WERI-Rb-1 (cell line): ENCODE measurements around the gene B4GALT2.

Experiments used
- DNase-seq: peaks from one replicate; pipeline ENCODE4 v3.0.0-alpha.2; 2020
- H3K27ac ChIP-seq: fragments of 250-450 bp; sonication (Bioruptor Pico); 2 replicates; pipeline ENCODE4 v1.5.1; 2020; ENCODE audit warnings: mild to moderate bottlenecking, moderate library complexity
- H3K27me3 ChIP-seq: fragments of 250-450 bp; sonication (Bioruptor Pico); 2 replicates; pipeline ENCODE4 v1.5.1; 2021; ENCODE audit warnings: mild to moderate bottlenecking, low read depth, moderate library complexity; ENCODE audit not compliant: insufficient read depth, severe bottlenecking
- H3K36me3 ChIP-seq: fragments of 250-450 bp; sonication (Bioruptor Pico); 2 replicates; pipeline ENCODE4 v1.5.1; 2020; ENCODE audit warnings: mild to moderate bottlenecking, moderate library complexity
- H3K4me3 ChIP-seq: 2 replicates; pipeline ENCODE4 v1.5.1; 2011; ENCODE audit warnings: low read depth, mild to moderate bottlenecking, control low read depth, low read length
- H3K9me3 ChIP-seq: fragments of 250-450 bp; sonication (Bioruptor Pico); 2 replicates; pipeline ENCODE4 v1.5.1; 2021; ENCODE audit warnings: mild to moderate bottlenecking, moderate library complexity; ENCODE audit not compliant: severe bottlenecking
- CTCF ChIP-seq: IDR thresholded peaks from 2 replicates; pipeline ENCODE4 v1.5.1; 2011; ENCODE audit warnings: low read depth, mild to moderate bottlenecking, control low read depth, inconsistent platforms, low read length

Gene B4GALT2

GRCh38 chr1:43991476-43992231 lies 12.6 kb downstream of the B4GALT2 start, which contains the start of gene CCDC24:
CCDC24 (plus strand) TSS chr1:43991599; CDS start chr1:43991879, 280 bp downstream.
- Histone ChIP-seq H3K9me3 (no peaks in the 10 kb centered on the region), H3K27ac (peak within 1 kb of the TSS; percentile 60), H3K4me3 (peak within 1 kb of the TSS; percentile 69), H3K36me3 (peaks cover 9% of the 10 kb centered on the region; the same call in 1 of the 2 replicates), H3K27me3 (no peaks in the 10 kb centered on the region)
- 0 out of 2 replicates have a peak, but pooled peaks have one; percentile 4 for TF ChIP-seq CTCF
- peak; percentile 84 for DNase-seq

DNA sequence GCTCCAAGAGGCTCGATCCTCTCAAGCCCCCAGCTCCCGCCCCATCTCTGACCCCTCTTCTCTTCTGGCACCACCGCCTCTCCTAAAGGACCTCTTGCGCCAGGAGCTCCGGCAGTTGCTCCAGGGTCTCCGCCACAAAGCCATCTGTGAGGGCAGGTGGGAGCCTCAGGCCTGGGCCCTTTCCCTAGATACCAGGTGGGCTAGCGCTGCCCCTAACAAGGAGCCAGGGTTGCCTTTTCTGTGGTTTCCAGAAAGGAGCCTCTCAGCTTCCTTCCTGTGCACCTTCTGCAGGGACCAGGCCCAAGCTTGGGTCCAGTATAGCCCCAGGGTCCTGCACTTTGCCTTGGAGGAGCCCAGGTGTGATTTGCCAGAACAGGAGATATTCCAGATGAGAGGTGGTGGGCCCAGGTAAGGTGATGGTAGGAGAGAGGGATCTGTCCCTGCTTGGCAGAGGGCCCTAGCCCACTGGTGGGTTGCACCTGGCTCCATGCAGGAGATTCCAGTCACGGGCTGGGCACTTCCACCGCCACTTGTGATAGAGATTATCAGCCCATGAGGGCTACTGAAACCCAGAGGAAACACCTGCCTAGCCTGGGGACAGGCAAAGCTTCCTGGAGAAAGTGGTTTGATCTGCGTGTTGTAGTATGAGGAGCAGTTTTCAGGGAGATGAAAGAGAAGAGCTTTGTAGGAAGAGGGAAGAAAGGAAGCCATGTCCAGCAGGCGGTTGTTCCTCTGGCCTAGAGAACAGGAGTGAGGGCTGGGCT lies 13.4 kb downstream of the B4GALT2 start:
- peak overlapping the region; percentile 60 for H3K27ac ChIP-seq
- H3K9me3 ChIP-seq: no peaks in the 10 kb centered on the region
- no peaks in the 10 kb centered on the region for H3K27me3 ChIP-seq
- peaks cover 4% of the 10 kb centered on the region; the same call in 1 of the 2 replicates for H3K36me3 ChIP-seq
- DNase-seq: no peak
- TF ChIP-seq CTCF: no peak
- peak overlapping the region; percentile 69 for H3K4me3 ChIP-seq

DNA sequence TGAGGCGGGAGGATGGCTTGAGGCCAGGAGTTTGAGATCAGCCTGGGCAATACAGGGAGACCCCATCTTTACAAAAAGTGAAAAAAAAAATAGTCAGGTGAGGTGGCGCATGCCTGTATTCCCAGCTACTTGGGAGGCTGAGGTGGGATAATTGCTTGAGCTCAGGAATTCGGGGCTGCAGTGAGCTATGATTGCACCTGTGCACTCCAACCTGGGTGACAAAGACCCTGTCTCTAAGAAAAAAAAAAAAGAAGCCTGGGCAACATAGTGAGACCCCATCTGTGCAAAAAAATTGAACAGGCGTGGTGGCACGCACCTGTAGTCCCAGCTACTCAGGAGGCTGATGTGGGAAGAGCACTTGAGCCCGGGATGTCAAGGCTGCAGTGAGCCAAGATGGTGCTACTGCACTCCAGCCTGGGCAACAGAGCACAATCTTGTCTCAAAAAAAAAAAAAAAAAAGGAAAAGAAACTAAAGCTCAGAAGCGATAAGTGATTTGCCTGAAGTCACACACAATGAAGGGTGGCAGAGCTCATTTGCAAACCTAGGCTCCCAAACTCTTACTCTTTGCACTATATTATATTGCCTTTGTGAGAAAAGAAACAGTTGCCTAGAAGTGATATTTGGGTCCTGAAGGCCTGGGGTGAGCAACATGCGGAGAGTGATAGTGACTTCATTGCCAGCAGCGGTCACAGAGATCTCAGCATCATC lies 14.3 kb downstream of the B4GALT2 start:
- no peak overlapping the region for H3K4me3 ChIP-seq
- no peaks in the 10 kb centered on the region for H3K9me3 ChIP-seq
- H3K27ac ChIP-seq: no peak overlapping the region
- H3K36me3 ChIP-seq: 0 out of 2 replicates have a peak, but pooled peaks cover 2% of the 10 kb centered on the region
- DNase-seq: no peak
- no peak for TF ChIP-seq CTCF
- no peaks in the 10 kb centered on the region for H3K27me3 ChIP-seq

DNA sequence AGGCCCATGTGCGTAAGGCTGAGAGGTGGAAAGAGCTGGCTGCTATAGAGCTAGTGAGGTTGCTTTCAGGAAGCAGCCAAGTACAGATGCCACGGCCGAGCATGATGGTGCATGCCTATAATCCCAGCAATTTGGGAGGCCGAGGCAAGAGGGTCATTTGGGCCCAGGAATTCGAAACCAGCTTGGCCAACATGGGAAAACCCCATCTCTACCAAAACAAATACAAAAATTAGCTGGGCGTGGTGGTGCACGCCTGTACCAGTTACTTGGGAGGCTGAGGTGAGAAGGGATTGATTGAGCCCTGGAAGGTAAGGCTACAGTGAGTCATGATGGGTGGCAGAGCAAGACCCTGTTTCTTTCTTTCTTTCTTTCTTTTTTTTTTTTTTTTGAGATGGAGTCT lies 15.1 kb downstream of the B4GALT2 start:
- no peak overlapping the region for H3K4me3 ChIP-seq
- no peak for TF ChIP-seq CTCF
- DNase-seq: no peak

DNA sequence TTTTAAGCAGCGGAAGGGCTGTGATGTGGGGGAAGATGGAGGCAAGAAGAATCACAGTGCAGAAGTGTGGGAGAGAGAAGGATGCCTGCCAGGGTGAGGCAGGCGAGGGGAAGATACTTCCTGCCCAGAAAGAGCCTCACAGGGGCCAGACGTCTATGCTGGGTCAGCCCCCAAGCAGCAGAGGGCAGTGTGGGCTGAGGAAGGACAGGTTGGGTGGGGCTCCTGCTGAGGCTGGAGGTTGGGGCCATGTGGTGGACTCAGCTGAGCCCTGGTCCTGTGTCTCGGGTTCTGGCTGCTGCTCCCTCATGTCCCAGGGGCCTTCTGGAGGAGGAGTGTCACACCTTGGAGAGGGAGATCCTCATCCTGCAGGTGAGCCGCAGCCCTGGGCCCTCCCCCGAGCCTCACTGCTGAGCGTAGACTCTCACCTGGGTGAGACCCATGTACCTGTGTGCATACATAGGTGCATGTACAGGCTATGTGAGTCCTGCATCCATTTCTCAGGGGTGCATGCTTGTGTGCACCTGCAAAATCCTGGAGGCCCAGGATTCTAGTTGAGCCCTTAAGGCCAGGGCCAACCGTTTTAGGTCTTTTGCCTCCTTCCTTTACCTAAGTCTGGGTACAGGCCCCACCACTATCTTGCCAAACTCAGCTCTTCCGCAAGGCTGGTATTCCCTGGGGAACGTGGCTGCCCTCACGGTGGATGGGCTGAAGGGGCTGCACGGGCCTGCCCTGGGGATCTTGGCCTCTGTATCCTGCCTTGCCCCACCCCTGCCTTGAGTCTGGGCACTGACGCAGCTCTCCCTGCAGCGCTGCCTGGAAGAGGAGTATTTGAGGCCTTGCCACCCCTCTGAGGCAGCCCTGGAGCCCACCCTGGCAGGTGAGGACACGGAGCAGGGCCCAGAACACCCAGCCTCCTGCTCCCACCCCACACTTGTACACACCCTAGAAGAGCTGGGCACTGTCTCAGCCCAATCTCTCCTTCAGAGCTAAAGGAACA lies 16.1 kb downstream of the B4GALT2 start:
- DNase-seq: peak; percentile 86
- H3K4me3 ChIP-seq: no peak overlapping the region

More for the DNA sequence above, 15.1 kb downstream of the B4GALT2 start:
- no peaks in the 10 kb centered on the region for H3K9me3 ChIP-seq
- no peak overlapping the region for H3K27ac ChIP-seq
- H3K27me3 ChIP-seq: no peaks in the 10 kb centered on the region
- 0 out of 2 replicates have a peak, but pooled peaks cover 2% of the 10 kb centered on the region for H3K36me3 ChIP-seq

More for the DNA sequence above, 16.1 kb downstream of the B4GALT2 start:
- H3K27ac ChIP-seq: no peak overlapping the region; the same call in 1 of the 2 replicates
- TF ChIP-seq CTCF: peak; percentile 94
- H3K9me3 ChIP-seq: no peaks in the 10 kb centered on the region
- H3K36me3 ChIP-seq: 0 out of 2 replicates have a peak, but pooled peaks cover under 1% of the 10 kb centered on the region
- H3K27me3 ChIP-seq: no peaks in the 10 kb centered on the region
